Astrocyte (in vitro differentiated cells and primary cell): Measurements from ENCODE around the gene STK4. TPM values are rescaled to one million over a fixed set of nuclear protein-coding genes. Genes with fewer than 3 reads are reported as not detected.

ENCODE experiments used
- DNase-seq: peaks from one replicate; pipeline ENCODE4 v3.0.0-alpha.2; 2010; ENCODE audit warnings: low read depth
- FAIRE-seq: peaks from 2 replicates; lab custom pipeline; 2011; peaks lifted over from hg19 to GRCh38; lab: Jason Lieb, UNC
- H2AFZ ChIP-seq: 2 replicates; pipeline ENCODE4 v1.6.0; 2012; ENCODE audit warnings: low read depth, low read length, inconsistent platforms
- H3K27ac ChIP-seq: 2 replicates; pipeline ENCODE4 v1.5.1; 2011; ENCODE audit warnings: low read depth, low read length, inconsistent platforms
- H3K27me3 ChIP-seq: 2 replicates; pipeline ENCODE4 v1.6.0; 2011; ENCODE audit warnings: low read length, inconsistent platforms; ENCODE audit not compliant: insufficient read depth
- H3K36me3 ChIP-seq: 2 replicates; pipeline ENCODE4 v1.5.1; 2011; ENCODE audit warnings: low read length, inconsistent platforms; ENCODE audit not compliant: insufficient read depth
- H3K4me1 ChIP-seq: 2 replicates; pipeline ENCODE4 v1.5.1; 2011; ENCODE audit warnings: low read length, inconsistent platforms; ENCODE audit not compliant: insufficient read depth
- H3K4me2 ChIP-seq: 2 replicates; pipeline ENCODE4 v1.6.0; 2012; ENCODE audit warnings: low read length, inconsistent platforms
- H3K4me3 ChIP-seq: 2 replicates; pipeline ENCODE4 v1.5.1; 2011; ENCODE audit warnings: low read depth, mild to moderate bottlenecking, low read length, inconsistent platforms; ENCODE audit not compliant: insufficient read depth
- H3K79me2 ChIP-seq: 2 replicates; pipeline ENCODE4 v1.6.0; 2012; ENCODE audit warnings: mild to moderate bottlenecking, low read length, inconsistent platforms; ENCODE audit not compliant: insufficient read depth
- H3K9ac ChIP-seq: 2 replicates; pipeline ENCODE4 v1.6.0; 2012; ENCODE audit warnings: mild to moderate bottlenecking, low read length, inconsistent platforms
- H3K9me3 ChIP-seq: 2 replicates; pipeline ENCODE4 v1.5.1; 2012; ENCODE audit warnings: low read depth, mild to moderate bottlenecking, low read length, inconsistent platforms; ENCODE audit not compliant: insufficient read depth
- H4K20me1 ChIP-seq: 2 replicates; pipeline ENCODE4 v1.6.0; 2012; ENCODE audit warnings: low read length, inconsistent platforms; ENCODE audit not compliant: insufficient read depth
- H3K27ac Mint-ChIP-seq: one replicate; pipeline ENCODE4 v1.8.0; 2021; ENCODE audit warnings: mild to moderate bottlenecking, mixed read lengths; ENCODE audit not compliant: unreplicated experiment
- H3K27me3 Mint-ChIP-seq: one replicate; pipeline ENCODE4 v1.8.0; 2021; ENCODE audit warnings: low read depth, mixed read lengths; ENCODE audit not compliant: unreplicated experiment
- H3K36me3 Mint-ChIP-seq: one replicate; pipeline ENCODE4 v1.8.0; 2021; ENCODE audit warnings: low read depth, mixed read lengths; ENCODE audit not compliant: unreplicated experiment
- H3K4me1 Mint-ChIP-seq: one replicate; pipeline ENCODE4 v1.8.0; 2021; ENCODE audit warnings: low read depth, mixed read lengths; ENCODE audit not compliant: unreplicated experiment
- H3K4me3 Mint-ChIP-seq: one replicate; pipeline ENCODE4 v1.8.0; 2021; ENCODE audit warnings: mild to moderate bottlenecking, moderate library complexity, mixed read lengths; ENCODE audit not compliant: unreplicated experiment
- H3K9me3 Mint-ChIP-seq: one replicate; pipeline ENCODE4 v1.8.0; 2021; ENCODE audit warnings: mild to moderate bottlenecking, mixed read lengths; ENCODE audit not compliant: unreplicated experiment
- CTCF ChIP-seq: IDR thresholded peaks from 2 replicates; pipeline ENCODE4 v1.5.1; 2011; ENCODE audit warnings: low read depth, mild to moderate bottlenecking, inconsistent platforms, low read length, moderate library complexity; ENCODE audit not compliant: insufficient read depth
- EZH2 ChIP-seq: IDR thresholded peaks from 2 replicates; pipeline ENCODE4 v1.6.1; 2012; ENCODE audit warnings: mild to moderate bottlenecking, low read length, inconsistent platforms; ENCODE audit not compliant: insufficient read depth
- total RNA-seq: library from RNA; stranded (reverse); gene quantifications from 2 replicates; pipeline ENCODE4 v1.2.1, GENCODE V29; 2021

Gene STK4
- total RNA-seq, 1 donor from 2014 or later = 41.4 TPM

GRCh38 chr20:45124365-45124764, 158.1 kb downstream of the STK4 start, which contains the start of gene WFDC12:
Gene WFDC12 (minus strand): TSS chr20:45124465. CDS start chr20:45124447, 18 bp downstream.
- H2AFZ ChIP-seq = no peak within 1 kb of the TSS
- H3K4me3 ChIP-seq = no peak within 1 kb of the TSS
- TF ChIP-seq EZH2 (no peak), CTCF (no peak)
- peaks cover 9% of the 10 kb centered on the region for H3K27me3 ChIP-seq
- Mint-ChIP-seq H3K9me3 (peaks cover 15% of the 10 kb centered on the region), H3K4me3 (no peak within 1 kb of the TSS), H3K4me1 (no peaks in the 10 kb centered on the region), H3K27ac (no peak within 1 kb of the TSS), H3K27me3 (peaks cover 14% of the 10 kb centered on the region), H3K36me3 (no peaks in the 10 kb centered on the region)
- no peak within 1 kb of the TSS for H3K9ac ChIP-seq
- no peaks in the 10 kb centered on the region for H4K20me1 ChIP-seq
- H3K4me1 ChIP-seq = no peaks in the 10 kb centered on the region
- no peak within 1 kb of the TSS for H3K27ac ChIP-seq
- no peak within 1 kb of the TSS for H3K4me2 ChIP-seq
- FAIRE-seq = no peak
- no peaks in the 10 kb centered on the region for H3K79me2 ChIP-seq
- H3K9me3 ChIP-seq = no peaks in the 10 kb centered on the region
- no peaks in the 10 kb centered on the region for H3K36me3 ChIP-seq
- no peak for DNase-seq

GRCh38 chr20:45128099-45128498, 161.8 kb downstream of the STK4 start:
- H2AFZ ChIP-seq = no peak overlapping the region
- Mint-ChIP-seq H3K4me1 (no peaks in the 10 kb centered on the region), H3K4me3 (no peak overlapping the region), H3K36me3 (no peaks in the 10 kb centered on the region), H3K27ac (no peak overlapping the region), H3K27me3 (peaks cover 14% of the 10 kb centered on the region), H3K9me3 (peaks cover 6% of the 10 kb centered on the region)
- no peaks in the 10 kb centered on the region for H3K79me2 ChIP-seq
- no peaks in the 10 kb centered on the region for H4K20me1 ChIP-seq
- FAIRE-seq (no peak), DNase-seq (no peak)
- H3K4me3 ChIP-seq = no peak overlapping the region
- peaks cover 17% of the 10 kb centered on the region for H3K27me3 ChIP-seq
- H3K27ac ChIP-seq = no peak overlapping the region
- H3K9me3 ChIP-seq = no peaks in the 10 kb centered on the region
- H3K4me2 ChIP-seq = no peak overlapping the region
- no peak overlapping the region for H3K9ac ChIP-seq
- no peaks in the 10 kb centered on the region for H3K36me3 ChIP-seq
- no peaks in the 10 kb centered on the region for H3K4me1 ChIP-seq
- TF ChIP-seq EZH2 (no peak), CTCF (no peak)

Other genes with a start within 250 kb of the STK4 start
- 0.14 and 0.17 TPM in 2 replicates for gene KCNK15, start 220.6 kb upstream of the STK4 start, total RNA-seq
- 0.48 and 0.53 TPM in 2 replicates for gene RIMS4, start 156.0 kb upstream of the STK4 start, total RNA-seq
- 228 and 236 TPM in 2 replicates for gene YWHAB, start 80.8 kb upstream of the STK4 start, total RNA-seq
- gene PABPC1L, start 56.5 kb upstream of the STK4 start, total RNA-seq = 48.7 and 50.2 TPM in 2 replicates
- gene TOMM34, start 6.1 kb upstream of the STK4 start, total RNA-seq = 36.9 and 45.8 TPM in 2 replicates
- 2.2 and 2.3 TPM in 2 replicates for gene KCNS1, start 134.6 kb downstream of the STK4 start, total RNA-seq
- gene WFDC5, start 148.7 kb downstream of the STK4 start, total RNA-seq = not detected in 2 replicates
- gene WFDC12, start 158.0 kb downstream of the STK4 start, total RNA-seq = not detected in 2 replicates
- gene PI3, start 208.4 kb downstream of the STK4 start, total RNA-seq = not detected in 2 replicates
- not detected in 2 replicates for gene SEMG1, start 240.5 kb downstream of the STK4 start, total RNA-seq